Tibial nerve (tissue), 4 donors: ENCODE data around the gene C12orf43. TPM values are rescaled to one million over a fixed set of nuclear protein-coding genes. Genes with fewer than 3 reads are reported as not detected.

Experiments used
- DNase-seq, 2 donors: peaks; one replicate each; pipeline ENCODE4 v3.0.0-alpha.2; 2019; ENCODE audit warnings: low spot score in 2 of 2
- H3K27ac ChIP-seq, 4 donors: fragments of 200-600 bp; sonication (generic) in 3 of 4; one replicate each; pipeline ENCODE4 v1.5.1; 2017 to 2019; ENCODE audit warnings: mild to moderate bottlenecking in 1 of 4
- H3K27me3 ChIP-seq, 2 donors: fragments of 200-600 bp; sonication (generic) in 1 of 2; one replicate each; pipeline versions ENCODE4 v1.5.1 to v1.6.0; 2017 to 2019
- H3K36me3 ChIP-seq, 3 donors: fragments of 200-600 bp; sonication (generic); one replicate each; pipeline ENCODE4 v1.5.1; 2018 to 2019
- H3K4me1 ChIP-seq, 4 donors: fragments of 200-600 bp; sonication (generic) in 3 of 4; one replicate each; pipeline ENCODE4 v1.5.1; 2017 to 2019
- H3K4me3 ChIP-seq, 4 donors: fragments of 200-600 bp; sonication (generic) in 3 of 4; one replicate each; pipeline ENCODE4 v1.5.1; 2017 to 2019; ENCODE audit warnings: mild to moderate bottlenecking in 1 of 4, moderate library complexity in 1 of 4
- H3K9me3 ChIP-seq, 4 donors: fragments of 200-600 bp; sonication (generic) in 3 of 4; one replicate each; pipeline ENCODE4 v1.5.1; 2017 to 2019
- CTCF ChIP-seq, 5 experiments: fragments of 200-600 bp in 3 of 5; fragments of 450-650 bp in 2 of 5; sonication (generic) in 3 of 5; IDR thresholded peaks; one replicate each; pipeline ENCODE4 v1.5.1; 2016 to 2019; ENCODE audit warnings: antibody characterized with exemption in 5 of 5, mild to moderate bottlenecking in 3 of 5, moderate library complexity in 2 of 5
- EP300 ChIP-seq, 2 donors: sonication (generic); formaldehyde crosslinking; IDR thresholded peaks; one replicate each; pipeline ENCODE4 v1.6.1; 2017; ENCODE audit warnings: antibody characterized with exemption in 2 of 2, mild to moderate bottlenecking in 1 of 2
- POLR2A ChIP-seq, 2 donors: fragments of 450-650 bp; IDR thresholded peaks; one replicate each; pipeline ENCODE4 v1.6.1; 2017; ENCODE audit warnings: antibody characterized with exemption in 2 of 2, mild to moderate bottlenecking in 2 of 2, moderate library complexity in 2 of 2
- WGBS, 2 donors: methylation state at CpG; one replicate each; pipeline ENCODE4 v1.1.5; 2018; 5-methylcytosine and 5-hydroxymethylcytosine counted together
- total RNA-seq, 4 donors: library from RNA; depleted of rRNA; stranded (reverse); fragments of >200 nt; gene quantifications; one replicate each; pipeline ENCODE4 v1.1.0, GENCODE V29; 2016

C12orf43 gene
- total RNA-seq, 4 donors from 2014 or later: 15.0 to 29.7 (median 20.6) TPM

GRCh38 chr12:121001841-121002483 lies 14.3 kb downstream of the C12orf43 start:
- Histone ChIP-seq H3K36me3 (peaks cover 0 to 63% (median 9%) of the 10 kb centered on the region in 3 donors), H3K27me3 (peaks cover 0 to 7% of the 10 kb centered on the region in 2 donors)

GRCh38 chr12:121001060-121001459 lies 15.2 kb downstream of the C12orf43 start:
- peaks cover 0 to 7% of the 10 kb centered on the region in 2 donors for H3K27me3 ChIP-seq
- no peak for DNase-seq
- H3K27ac ChIP-seq: no peak overlapping the region
- 85 to 100% methylated on average over 7 to 10 of the region's 11 CpGs for WGBS, 2 donors
- no peak for TF ChIP-seq POLR2A (IDR thresholded peaks at IDR 0.05)
- no peak for TF ChIP-seq EP300 (IDR thresholded peaks at IDR 0.05)
- TF ChIP-seq CTCF (IDR thresholded peaks at IDR 0.05): no peak
- no peaks in the 10 kb centered on the region for H3K9me3 ChIP-seq
- H3K4me3 ChIP-seq: no peak overlapping the region
- H3K36me3 ChIP-seq: peaks cover 0 to 54% (median 9%) of the 10 kb centered on the region in 3 donors
- H3K4me1 ChIP-seq: peaks cover 0 to 10% (median 0%) of the 10 kb centered on the region in 4 donors

More at GRCh38 chr12:121001841-121002483, 14.3 kb downstream of the C12orf43 start:
- Histone ChIP-seq H3K9me3 (no peaks in the 10 kb centered on the region), H3K4me1 (peaks cover 0 to 10% (median 0%) of the 10 kb centered on the region in 4 donors), H3K27ac (no peak overlapping the region), H3K4me3 (no peak overlapping the region)
- 80 to 91% methylated on average over 10 to 12 of the region's 16 CpGs for WGBS, 2 donors
- TF ChIP-seq POLR2A (IDR thresholded peaks at IDR 0.05) (no peak), CTCF (IDR thresholded peaks at IDR 0.05) (no peak), EP300 (IDR thresholded peaks at IDR 0.05) (no peak)
- no peak for DNase-seq

- H3K4me3 ChIP-seq: no peak overlapping the region
- H3K4me1 ChIP-seq: peaks cover 0 to 10% (median 0%) of the 10 kb centered on the region in 4 donors
- H3K36me3 ChIP-seq: peaks cover 0 to 49% (median 9%) of the 10 kb centered on the region in 3 donors
- 79 to 84% methylated on average over 11 of the region's 11 CpGs for WGBS, 2 donors
- H3K27me3 ChIP-seq: peaks cover 0 to 7% of the 10 kb centered on the region in 2 donors
- H3K27ac ChIP-seq: no peak overlapping the region
- DNase-seq: no peak
- TF ChIP-seq EP300 (IDR thresholded peaks at IDR 0.05): no peak
- no peak for TF ChIP-seq CTCF (IDR thresholded peaks at IDR 0.05)
- TF ChIP-seq POLR2A (IDR thresholded peaks at IDR 0.05): no peak
- H3K9me3 ChIP-seq: no peaks in the 10 kb centered on the region
These were observed 15.8 kb downstream of the C12orf43 start for GRCh38 chr12:121000530-121000929.

- no peak for DNase-seq
- Histone ChIP-seq H3K27ac (no peak overlapping the region), H3K36me3 (peaks cover 0 to 38% (median 9%) of the 10 kb centered on the region in 3 donors), H3K9me3 (no peaks in the 10 kb centered on the region), H3K27me3 (peaks cover 0 to 7% of the 10 kb centered on the region in 2 donors), H3K4me1 (peaks cover 0 to 10% (median 0%) of the 10 kb centered on the region in 4 donors), H3K4me3 (no peak overlapping the region)
- 35 to 48% methylated on average over 17 to 21 of the region's 23 CpGs for WGBS, 2 donors
- TF ChIP-seq CTCF (IDR thresholded peaks at IDR 0.05): no peak
- TF ChIP-seq POLR2A (IDR thresholded peaks at IDR 0.05): no peak
- TF ChIP-seq EP300 (IDR thresholded peaks at IDR 0.05): no peak
These were observed 16.8 kb downstream of the C12orf43 start for GRCh38 chr12:120999191-121000120.
